ENCODE measurements around the gene CCDC194.
A peak's percentile ranks its signal among the peaks of the same experiment; 100 is the strongest.

Gene CCDC194

GRCh38 chr19:17419154-17419620, 25.2 kb upstream of the CCDC194 start:
- no peak for DNase-seq (ENCODE audit: low read depth, low spot score)
- peak overlapping the region; percentile 44 for H3K4me3 ChIP-seq (ENCODE audit: low read depth, low read length)
- in situ Hi-C loops (cut with HindIII; ENCODE audit: low sequenced_read_pairs) = no loop called here
- no peak for TF ChIP-seq CTCF (IDR thresholded peaks at IDR 0.05; ENCODE audit: low read depth, low read length)

GRCh38 chr19:17418710-17419109, 24.7 kb upstream of the CCDC194 start:
- no peak for TF ChIP-seq CTCF (IDR thresholded peaks at IDR 0.05; ENCODE audit: low read depth, low read length)
- no peak overlapping the region for H3K4me3 ChIP-seq (ENCODE audit: low read depth, low read length)
- no peak for DNase-seq (ENCODE audit: low read depth, low spot score)
- in situ Hi-C loops (cut with HindIII; ENCODE audit: low sequenced_read_pairs) = no loop called here

- in situ Hi-C loops (cut with HindIII; ENCODE audit: low sequenced_read_pairs) = no loop called here
- no peak overlapping the region for H3K4me3 ChIP-seq (ENCODE audit: low read depth, low read length)
- DNase-seq (ENCODE audit: low read depth, low spot score) = no peak
- no peak for TF ChIP-seq CTCF (IDR thresholded peaks at IDR 0.05; ENCODE audit: low read depth, low read length)
These were observed 21.1 kb upstream of the CCDC194 start for GRCh38 chr19:17415121-17415520.

- H3K4me3 ChIP-seq (ENCODE audit: low read depth, low read length) = no peak overlapping the region
- TF ChIP-seq CTCF (IDR thresholded peaks at IDR 0.05; ENCODE audit: low read depth, low read length) = no peak
- no peak for DNase-seq (ENCODE audit: low read depth, low spot score)
- in situ Hi-C loops (cut with HindIII; ENCODE audit: low sequenced_read_pairs) = no loop called here
These were observed 20.1 kb upstream of the CCDC194 start for GRCh38 chr19:17414097-17414496.

- TF ChIP-seq CTCF (IDR thresholded peaks at IDR 0.05; ENCODE audit: low read depth, low read length) = no peak
- no peak overlapping the region for H3K4me3 ChIP-seq (ENCODE audit: low read depth, low read length)
- in situ Hi-C loops (cut with HindIII; ENCODE audit: low sequenced_read_pairs) = no loop called here
- no peak for DNase-seq (ENCODE audit: low read depth, low spot score)
These were observed 17.8 kb upstream of the CCDC194 start for GRCh38 chr19:17411801-17412200.

- in situ Hi-C loops (cut with HindIII; ENCODE audit: low sequenced_read_pairs) = no loop called here
- DNase-seq (ENCODE audit: low read depth, low spot score) = no peak
- TF ChIP-seq CTCF (IDR thresholded peaks at IDR 0.05; ENCODE audit: low read depth, low read length) = no peak
- H3K4me3 ChIP-seq (ENCODE audit: low read depth, low read length) = no peak overlapping the region
These were observed 16.0 kb upstream of the CCDC194 start for GRCh38 chr19:17409990-17410389.

GRCh38 chr19:17406887-17407196, 12.8 kb upstream of the CCDC194 start:
- in situ Hi-C loops (cut with HindIII; ENCODE audit: low sequenced_read_pairs) = no loop called here

More at GRCh38 chr19:17406887-17407196, 12.8 kb upstream of the CCDC194 start:
- no peak for TF ChIP-seq CTCF (IDR thresholded peaks at IDR 0.05; ENCODE audit: low read depth, low read length)
- no peak overlapping the region for H3K4me3 ChIP-seq (ENCODE audit: low read depth, low read length)
- no peak for DNase-seq (ENCODE audit: low read depth, low spot score)
